Right lobe of liver (tissue), 4 donors: ENCODE results near the gene ZBTB32.
"Not testable (repeated sequence)": the region's sequence is repeated elsewhere in the genome, so short reads cannot be mapped to it uniquely, and the experiment has no call there.

Experiments
- POLR2A ChIP-seq: fragments of 450-650 bp; IDR thresholded peaks from one replicate; pipeline ENCODE4 v1.6.1; 2017; ENCODE audit warnings: antibody characterized with exemption, mild to moderate bottlenecking
- TF ChIP-seq, protein P1 (sequence below), 4 donors: fragments of 200-600 bp in 3 of 4; fragments of 450-650 bp in 1 of 4; IDR thresholded peaks; one replicate each; pipeline versions ENCODE4 v1.5.1 to v1.8.0; 2016 to 2022; ENCODE audit warnings: antibody characterized with exemption in 4 of 4, mild to moderate bottlenecking in 2 of 4
- donor health status: DM: no; HTN: no; CAD: no.
- donor health status: DM: no; HTN: no; CAD: no.
- donor health status: DM: no; HTN: yes; CAD: no.

- TF ChIP-seq, protein P1, sequence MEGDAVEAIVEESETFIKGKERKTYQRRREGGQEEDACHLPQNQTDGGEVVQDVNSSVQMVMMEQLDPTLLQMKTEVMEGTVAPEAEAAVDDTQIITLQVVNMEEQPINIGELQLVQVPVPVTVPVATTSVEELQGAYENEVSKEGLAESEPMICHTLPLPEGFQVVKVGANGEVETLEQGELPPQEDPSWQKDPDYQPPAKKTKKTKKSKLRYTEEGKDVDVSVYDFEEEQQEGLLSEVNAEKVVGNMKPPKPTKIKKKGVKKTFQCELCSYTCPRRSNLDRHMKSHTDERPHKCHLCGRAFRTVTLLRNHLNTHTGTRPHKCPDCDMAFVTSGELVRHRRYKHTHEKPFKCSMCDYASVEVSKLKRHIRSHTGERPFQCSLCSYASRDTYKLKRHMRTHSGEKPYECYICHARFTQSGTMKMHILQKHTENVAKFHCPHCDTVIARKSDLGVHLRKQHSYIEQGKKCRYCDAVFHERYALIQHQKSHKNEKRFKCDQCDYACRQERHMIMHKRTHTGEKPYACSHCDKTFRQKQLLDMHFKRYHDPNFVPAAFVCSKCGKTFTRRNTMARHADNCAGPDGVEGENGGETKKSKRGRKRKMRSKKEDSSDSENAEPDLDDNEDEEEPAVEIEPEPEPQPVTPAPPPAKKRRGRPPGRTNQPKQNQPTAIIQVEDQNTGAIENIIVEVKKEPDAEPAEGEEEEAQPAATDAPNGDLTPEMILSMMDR (IDR thresholded peaks at IDR 0.05), result not testable (repeated sequence)
- not testable (repeated sequence) for TF ChIP-seq POLR2A
Observed at GRCh38 chr19:35691106-35691505, 13.3 kb upstream of the ZBTB32 start.
